OCI-LY1 (cell line): ENCODE data around the gene VKORC1.

Experiments
- CTCF ChIP-seq: fragments of 200-600 bp; sonication (generic), shearing (Covaris generic); IDR thresholded peaks from 2 replicates; pipeline ENCODE4 v1.5.1; 2017; ENCODE audit warnings: mild to moderate bottlenecking, antibody characterized with exemption, low read length, moderate library complexity, mixed read lengths
- EZH2 ChIP-seq: fragments of 200-600 bp; sonication (generic), shearing (Covaris generic); IDR thresholded peaks from 2 replicates; pipeline ENCODE4 v1.8.0; 2017; ENCODE audit warnings: borderline replicate concordance, mixed run types, mild to moderate bottlenecking, antibody characterized with exemption, low read length, moderate library complexity, mixed read lengths

GRCh38 chr16:31052114-31052513, 42.5 kb downstream of the VKORC1 start:
- TF ChIP-seq EZH2, result no peak
- TF ChIP-seq CTCF, result no peak
